Measurements from ENCODE around the gene CHDH.

The CHDH gene

DNA sequence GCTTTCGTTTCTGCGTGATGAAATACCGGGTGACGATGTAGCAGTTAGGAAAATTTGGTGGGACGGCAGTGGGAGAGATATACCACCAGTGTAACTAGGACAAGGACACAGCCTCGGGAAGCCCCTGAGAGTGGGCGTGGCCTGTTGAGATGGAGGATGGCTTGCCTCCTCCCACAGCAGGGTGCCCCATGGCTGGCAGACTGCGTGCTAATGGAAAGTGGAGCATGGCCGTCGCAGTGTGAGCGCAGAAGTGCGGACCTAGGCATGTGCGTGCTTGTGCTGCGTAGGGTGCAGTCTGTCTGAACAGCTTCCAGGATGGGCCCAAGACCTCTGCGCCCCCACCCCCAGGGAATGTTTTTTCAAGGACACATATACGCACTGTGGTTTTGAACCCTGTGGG, 56.8 kb downstream of the CHDH start:
- no peak for DNase-seq (ENCODE audit: low read depth, low spot score)

DNA sequence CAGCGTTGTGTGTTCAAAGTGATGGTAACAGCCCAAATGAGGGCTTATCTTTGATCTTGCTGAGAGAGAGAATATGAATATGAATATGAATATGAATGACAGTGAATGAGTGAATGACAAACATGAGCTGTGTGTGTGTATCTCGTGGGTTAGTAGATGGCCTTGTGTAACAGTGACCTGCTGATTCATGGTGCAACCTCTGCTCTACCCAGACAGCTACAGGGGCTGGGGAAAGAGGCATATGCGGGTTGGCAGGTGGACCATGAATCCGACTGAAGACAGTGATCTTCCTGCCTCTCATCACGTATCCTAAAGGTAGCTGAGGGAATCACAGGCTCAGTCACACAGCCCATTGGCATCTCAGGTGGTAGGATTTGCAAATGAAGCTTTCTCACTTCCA, 58.2 kb downstream of the CHDH start:
- no peak for DNase-seq (ENCODE audit: low read depth, low spot score)

- DNase-seq (ENCODE audit: low read depth, low spot score), result no peak
Observed at GRCh38 chr3:53787016-53787415, 59.2 kb downstream of the CHDH start.

- no peak for DNase-seq (ENCODE audit: low read depth, low spot score)
Observed at GRCh38 chr3:53780806-53781205, 65.4 kb downstream of the CHDH start.

- DNase-seq (ENCODE audit: low read depth, low spot score), result no peak
Observed at GRCh38 chr3:53780171-53780570, 66.0 kb downstream of the CHDH start.

DNA sequence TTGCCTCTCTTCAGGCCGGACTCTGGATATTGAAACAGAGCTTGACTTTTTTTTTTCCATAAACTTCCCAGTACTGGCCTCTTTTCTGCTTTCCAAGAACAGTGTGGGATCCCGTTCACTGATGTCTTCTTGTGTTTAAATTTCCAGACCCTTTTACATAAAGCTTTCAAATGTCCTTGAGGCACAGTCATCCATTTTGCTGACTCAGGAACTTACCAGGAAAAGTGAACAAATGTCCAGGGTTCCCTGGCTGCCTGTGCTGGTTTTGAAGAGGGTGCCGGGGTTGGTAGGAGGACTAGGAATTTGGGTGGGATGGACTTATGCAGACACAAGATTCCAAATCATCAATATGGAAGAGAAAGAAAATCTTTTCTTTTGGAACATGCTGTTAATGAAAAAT, 68.1 kb downstream of the CHDH start:
- no peak for DNase-seq (ENCODE audit: low read depth, low spot score)

GRCh38 chr3:53777468-53777867, 68.8 kb downstream of the CHDH start:
- DNase-seq (ENCODE audit: low read depth, low spot score), result no peak

- DNase-seq (ENCODE audit: low read depth, low spot score), result no peak
Observed at GRCh38 chr3:53776494-53777101, 69.6 kb downstream of the CHDH start.

- DNase-seq (ENCODE audit: low read depth, low spot score), result no peak
Observed at GRCh38 chr3:53775834-53776251, 70.4 kb downstream of the CHDH start.

DNA sequence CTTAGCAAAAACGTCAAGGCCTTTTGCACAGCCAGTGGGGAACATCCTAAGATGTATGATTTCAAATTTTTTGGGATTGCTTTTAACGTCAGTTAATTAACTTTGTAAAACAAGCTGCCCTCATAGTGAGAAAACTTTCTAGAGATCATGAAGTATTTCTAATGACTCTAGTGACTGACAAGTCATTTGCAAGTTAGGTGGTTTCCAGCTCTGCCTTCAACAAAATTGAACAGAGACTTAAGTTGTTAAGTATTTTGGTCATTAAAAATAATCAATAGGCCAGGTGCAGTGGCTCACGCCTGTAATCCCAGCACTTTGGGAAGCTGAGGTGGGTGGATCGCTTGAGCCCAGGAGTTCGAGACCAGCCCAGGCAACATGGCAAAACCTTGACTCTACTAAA, 71.2 kb downstream of the CHDH start:
- DNase-seq (ENCODE audit: low read depth, low spot score), result no peak

- DNase-seq (ENCODE audit: low read depth, low spot score), result no peak
Observed at GRCh38 chr3:53774414-53774813, 71.8 kb downstream of the CHDH start.

GRCh38 chr3:53773611-53774368, 72.4 kb downstream of the CHDH start:
- DNase-seq (ENCODE audit: low read depth, low spot score), result no peak

DNA sequence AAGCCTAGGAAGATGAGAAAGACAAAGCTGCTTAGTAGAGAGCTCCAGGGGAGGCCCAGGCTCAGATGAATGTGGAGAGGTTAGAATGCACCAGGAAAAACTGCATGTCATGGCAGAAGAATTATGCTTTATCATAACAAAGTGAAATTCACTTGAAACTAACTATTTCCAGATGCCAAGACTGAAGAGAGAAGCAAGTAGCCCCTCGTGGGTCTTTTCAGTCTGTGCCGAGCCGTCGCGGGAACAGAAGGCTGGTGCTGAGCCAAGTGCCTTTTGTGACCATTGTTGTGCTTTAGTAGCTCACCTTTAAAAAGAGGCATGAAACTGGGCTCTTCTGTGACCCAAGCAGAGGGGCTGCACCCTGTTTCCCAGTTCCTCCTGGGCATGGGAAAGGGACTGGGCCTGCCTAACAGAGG, 73.2 kb downstream of the CHDH start:
- DNase-seq (ENCODE audit: low read depth, low spot score), result no peak

DNA sequence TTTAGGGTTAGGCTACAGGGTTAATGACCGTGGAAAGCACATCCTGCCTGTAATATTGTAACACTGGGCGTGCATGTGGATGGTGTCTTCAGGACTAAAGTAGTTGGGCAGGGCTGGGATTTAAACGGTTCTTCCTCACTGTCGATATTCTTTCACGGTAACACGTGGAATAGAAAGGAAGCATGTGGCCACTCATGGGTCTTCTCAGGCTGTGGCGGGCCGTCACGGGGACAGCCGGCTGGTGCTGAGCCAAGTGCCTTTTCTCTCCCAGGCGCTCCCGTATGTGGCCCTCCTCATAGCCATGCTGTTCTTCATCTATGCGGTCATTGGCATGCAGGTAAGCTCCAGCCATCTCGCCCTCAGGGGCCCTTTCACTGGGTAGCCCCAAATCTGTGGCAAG, 73.7 kb downstream of the CHDH start:
- no peak for DNase-seq (ENCODE audit: low read depth, low spot score)

DNA sequence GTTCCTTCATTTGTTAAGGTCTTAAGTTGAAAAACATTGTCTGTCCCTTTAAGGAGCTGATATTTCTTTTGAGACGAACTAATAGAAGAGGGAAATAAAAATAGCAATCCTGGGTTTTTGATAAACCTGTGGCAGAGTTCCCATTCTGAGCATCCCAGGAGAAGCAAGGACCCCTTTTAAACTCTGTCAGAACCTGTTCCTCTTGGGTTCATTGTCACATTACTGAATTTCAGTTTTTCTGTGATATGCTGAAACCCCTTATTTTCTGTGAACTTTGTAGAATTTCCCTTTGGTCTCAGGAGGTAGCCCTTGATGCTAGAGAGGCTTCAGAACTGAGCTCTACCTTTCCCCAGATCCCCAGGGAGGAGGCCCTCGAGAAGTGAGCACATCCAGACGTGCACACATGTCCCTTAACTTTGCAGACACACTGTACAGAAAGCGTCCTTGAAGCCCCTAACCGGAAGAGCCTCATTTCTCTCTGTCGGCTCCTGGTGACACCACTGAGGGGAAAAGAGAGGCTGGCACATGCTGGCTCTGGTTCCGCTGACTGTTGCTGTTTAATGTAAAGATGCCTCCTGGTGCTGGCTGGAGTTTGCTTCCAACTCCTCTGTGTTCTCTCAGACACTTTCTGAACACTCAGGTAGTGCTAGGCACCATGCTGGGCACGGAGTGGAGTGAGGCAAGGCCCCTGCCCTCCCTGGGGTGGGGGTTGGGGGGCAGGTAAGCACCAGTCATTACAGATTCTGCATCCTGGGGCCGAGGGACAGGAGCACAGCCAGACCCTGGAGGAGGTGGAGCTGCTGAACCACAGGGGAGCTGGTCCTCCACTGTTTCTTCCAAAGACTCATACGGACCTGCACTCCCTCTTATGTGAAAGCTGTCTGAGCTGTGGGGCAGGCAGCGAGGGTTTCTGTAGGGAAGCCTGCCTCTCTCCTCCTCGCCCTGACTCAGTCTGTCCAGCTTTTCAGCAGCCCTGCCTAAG, 77.5 kb downstream of the CHDH start:
- DNase-seq (ENCODE audit: low read depth, low spot score), result no peak

DNA sequence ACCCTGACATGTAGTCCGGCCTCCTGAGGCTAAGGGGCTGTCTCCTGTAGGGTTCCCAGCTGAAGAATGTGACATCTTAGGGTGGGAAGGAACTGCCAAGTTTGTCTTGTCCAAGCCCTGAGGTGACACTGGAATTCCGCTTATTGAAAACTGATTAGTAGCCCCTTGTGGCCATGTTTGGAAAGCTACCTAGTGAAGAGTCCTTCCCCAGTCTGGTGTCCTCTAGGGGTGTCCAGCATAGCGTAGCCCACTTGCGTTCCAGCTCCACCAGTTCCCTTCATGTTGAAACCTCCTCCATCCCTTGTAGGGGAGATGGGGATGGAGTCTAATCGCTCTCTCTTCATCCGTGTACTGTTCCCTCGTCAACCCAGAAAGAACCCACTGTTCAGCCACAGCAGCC, 79.5 kb downstream of the CHDH start:
- no peak for DNase-seq (ENCODE audit: low read depth, low spot score)

DNA sequence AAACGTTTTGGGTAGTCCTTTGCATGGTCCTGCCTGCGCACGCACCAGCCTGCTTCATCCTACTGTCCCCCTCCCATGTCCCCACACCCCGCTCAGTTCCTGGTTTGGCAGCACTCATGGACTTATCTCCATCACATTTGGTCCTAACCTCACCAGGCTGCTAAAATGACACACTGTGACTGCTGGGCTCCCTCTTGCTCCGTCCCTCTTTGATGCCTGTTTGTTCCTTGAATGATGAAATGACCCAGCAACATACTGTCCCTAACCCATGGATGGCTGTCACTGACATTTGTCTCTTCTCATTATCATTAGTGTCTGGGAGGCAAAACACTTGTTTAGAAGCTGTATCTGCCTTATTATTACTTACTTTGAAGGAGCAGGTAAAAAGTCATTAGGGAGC, 80.5 kb downstream of the CHDH start:
- no peak for DNase-seq (ENCODE audit: low read depth, low spot score)

- DNase-seq (ENCODE audit: low read depth, low spot score), result no peak
Observed at GRCh38 chr3:53764026-53764775, 82.0 kb downstream of the CHDH start.

- DNase-seq (ENCODE audit: low read depth, low spot score), result no peak
Observed at GRCh38 chr3:53763353-53763752, 82.9 kb downstream of the CHDH start.

Data from activated naive CD8-positive, alpha-beta T cell treated with anti-CD3 and anti-CD28 coated beads, Interleukin-2, amount 50 U/mL, for 16 hours (primary cell).